DMS 273 (cell line): ENCODE measurements around the gene TADA2B.
A peak's percentile ranks its signal among the peaks of the same experiment; 100 is the strongest.

Experiments
- DNase-seq: peaks from one replicate; lab custom pipeline; 2025; ENCODE audit not compliant: unreplicated experiment; lab: John Stamatoyannopoulos, UW

Gene TADA2B, protein sequence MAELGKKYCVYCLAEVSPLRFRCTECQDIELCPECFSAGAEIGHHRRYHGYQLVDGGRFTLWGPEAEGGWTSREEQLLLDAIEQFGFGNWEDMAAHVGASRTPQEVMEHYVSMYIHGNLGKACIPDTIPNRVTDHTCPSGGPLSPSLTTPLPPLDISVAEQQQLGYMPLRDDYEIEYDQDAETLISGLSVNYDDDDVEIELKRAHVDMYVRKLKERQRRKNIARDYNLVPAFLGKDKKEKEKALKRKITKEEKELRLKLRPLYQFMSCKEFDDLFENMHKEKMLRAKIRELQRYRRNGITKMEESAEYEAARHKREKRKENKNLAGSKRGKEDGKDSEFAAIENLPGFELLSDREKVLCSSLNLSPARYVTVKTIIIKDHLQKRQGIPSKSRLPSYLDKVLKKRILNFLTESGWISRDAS

DNA sequence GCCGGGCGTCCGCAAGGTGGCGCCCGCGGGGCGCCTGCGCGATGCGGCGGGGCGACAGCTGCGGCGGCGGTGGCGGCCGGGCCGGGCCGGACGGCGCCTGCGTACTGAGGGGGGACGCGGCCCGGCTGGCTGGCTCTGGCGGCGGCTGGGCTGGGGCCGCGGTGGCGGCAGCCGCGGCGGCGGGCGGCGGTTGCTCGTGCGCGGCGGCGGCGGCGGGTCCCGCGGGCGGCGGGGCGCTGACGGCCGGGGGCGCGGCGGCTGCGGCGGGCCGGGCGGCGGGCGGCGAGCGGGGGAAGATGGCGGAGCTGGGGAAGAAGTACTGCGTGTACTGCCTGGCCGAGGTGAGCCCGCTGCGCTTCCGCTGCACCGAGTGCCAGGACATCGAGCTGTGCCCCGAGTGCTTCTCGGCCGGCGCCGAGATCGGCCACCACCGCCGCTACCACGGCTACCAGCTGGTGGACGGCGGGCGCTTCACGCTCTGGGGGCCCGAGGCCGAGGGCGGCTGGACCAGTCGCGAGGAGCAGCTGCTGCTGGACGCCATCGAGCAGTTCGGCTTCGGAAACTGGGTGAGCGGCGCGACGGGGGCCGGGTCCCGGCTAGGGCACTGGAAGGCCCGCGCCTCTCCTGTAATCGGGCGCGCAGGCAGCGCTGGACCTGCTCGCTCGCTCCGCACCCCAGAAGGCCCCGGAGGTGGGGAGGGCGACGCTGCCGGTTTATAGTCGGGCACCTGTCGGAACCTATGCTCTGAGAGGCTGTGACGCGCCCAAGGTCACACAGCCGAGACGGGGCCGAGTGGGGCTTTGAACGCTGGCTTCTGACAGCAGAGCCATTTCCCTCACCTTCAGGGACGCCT is at the start of gene TADA2B:
Gene TADA2B (plus strand): TSS at position 89 of the 853 bp plus-strand sequence. CDS start 208 bp downstream, at position 297.
- peak; percentile 56 for DNase-seq

DNA sequence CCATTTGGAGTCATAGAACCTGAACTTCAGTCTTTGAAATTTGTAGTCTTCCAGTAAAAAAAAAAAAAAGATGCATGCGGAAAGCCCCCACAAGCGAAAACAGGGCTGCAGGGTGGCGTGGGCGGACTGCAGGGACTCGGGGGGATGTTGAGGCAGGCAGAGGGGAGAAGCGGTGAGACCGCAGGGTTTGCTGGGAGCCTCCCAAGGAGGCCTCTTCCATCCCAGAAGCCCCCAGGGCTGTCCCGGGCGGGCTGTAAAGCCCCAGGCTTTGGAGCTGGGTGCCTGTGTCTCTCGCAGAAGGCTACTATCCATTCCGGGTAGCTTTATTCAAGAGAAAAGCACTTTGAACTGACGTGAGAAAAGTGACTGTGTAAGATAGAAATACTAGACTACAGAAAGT is 46.7 kb upstream of the TADA2B start:
- no peak for DNase-seq

DNA sequence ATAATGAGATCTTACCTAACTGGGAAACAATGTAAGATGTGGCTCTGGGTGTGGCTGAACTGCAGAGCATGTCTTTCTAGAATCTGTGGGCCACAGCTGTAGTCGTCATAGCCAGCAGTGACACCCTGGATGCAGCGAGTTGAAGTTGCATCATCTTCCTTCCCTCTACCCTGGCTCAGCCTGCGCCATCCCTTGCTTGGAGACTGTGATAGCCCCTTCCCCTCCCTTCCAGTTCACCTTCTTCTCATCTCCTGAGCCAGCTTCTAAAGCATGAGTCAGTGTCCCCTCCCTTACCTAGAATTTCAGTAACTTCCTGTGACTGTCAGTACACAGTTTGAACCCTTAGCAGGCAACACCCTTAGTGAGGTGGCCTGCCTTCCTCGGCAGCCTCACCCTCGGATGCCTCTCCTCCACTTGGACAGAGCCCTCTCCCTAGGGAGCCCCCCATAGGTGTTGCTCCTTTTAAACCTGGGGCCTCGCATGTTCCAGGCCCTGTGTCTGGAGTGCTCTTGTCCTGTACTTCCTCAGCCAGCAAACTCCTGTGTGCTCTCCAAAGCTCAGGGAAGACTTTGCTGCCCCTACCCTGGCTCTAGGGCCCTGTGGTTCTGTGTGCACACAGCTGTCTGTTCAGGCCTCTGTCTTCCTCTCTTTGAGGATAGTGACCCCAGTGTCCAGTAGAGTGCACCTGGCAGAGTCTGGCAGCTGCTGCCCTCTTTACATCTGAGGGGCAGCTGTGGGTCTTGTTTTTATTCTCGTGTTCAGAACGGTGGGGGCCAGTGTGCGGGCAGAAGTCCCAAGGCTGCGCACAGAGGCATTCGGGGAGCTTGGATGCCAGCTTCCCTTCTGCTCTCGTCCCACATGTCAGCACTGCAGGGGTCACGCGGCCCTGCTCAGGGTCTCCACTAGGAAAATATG is 43.7 kb upstream of the TADA2B start:
- DNase-seq, result no peak

DNA sequence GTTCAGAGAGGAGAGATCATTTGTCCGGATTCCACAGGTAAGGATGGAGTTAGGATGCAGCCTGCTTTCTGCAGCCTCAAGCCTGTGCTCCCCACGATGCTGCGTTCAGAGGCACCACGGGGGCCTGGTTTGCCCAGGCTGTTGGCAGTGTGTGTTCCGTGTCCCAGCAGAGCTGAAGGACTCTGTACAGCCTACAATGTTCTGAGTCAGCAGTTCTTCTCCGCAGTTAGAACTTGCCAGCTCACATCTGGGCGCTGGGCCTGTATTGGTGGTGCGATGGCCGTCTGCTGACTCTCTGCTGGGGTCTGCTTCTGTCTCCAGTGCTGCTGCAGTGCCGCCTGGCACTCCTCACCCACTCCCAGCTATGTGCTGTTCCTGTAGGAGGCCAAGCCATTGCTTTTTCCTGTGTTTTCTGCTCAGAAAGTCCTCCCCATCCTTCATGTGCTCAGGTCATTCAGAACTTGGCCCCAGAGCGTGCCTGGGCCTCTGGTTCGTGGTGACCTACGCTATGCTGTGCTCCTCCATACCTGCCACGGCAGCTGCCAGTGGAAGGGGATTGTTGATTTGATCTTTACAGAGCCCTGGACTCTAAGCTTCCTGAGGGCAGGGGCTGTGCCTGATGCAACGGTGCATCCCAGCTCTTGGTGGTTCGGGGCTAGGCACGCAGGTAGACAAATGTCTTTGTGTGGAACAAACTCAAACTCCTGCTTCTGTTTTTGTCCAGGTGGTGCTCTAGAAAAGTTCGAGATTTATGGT is 42.6 kb upstream of the TADA2B start:
- DNase-seq, result no peak

DNA sequence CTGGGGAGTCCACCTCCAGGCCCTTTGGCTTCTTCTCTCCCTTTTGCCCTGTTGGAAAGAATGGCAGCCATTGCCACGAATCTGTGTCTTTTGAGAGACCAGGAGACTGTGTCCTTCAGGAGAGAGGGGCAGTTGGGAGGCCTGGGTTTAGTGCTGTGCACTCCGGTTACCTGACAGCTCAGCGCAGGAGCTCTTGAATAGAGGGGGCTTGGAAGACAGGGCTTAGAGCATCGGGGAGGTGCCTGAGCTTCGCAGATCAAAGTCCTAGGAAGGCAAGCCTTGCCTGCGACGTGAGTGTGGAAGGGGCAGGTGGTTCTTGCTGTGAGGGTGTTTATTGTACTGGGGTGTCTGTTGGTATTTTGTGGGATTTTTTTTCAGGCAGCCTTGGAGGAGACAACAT is 41.9 kb upstream of the TADA2B start:
- no peak for DNase-seq

DNA sequence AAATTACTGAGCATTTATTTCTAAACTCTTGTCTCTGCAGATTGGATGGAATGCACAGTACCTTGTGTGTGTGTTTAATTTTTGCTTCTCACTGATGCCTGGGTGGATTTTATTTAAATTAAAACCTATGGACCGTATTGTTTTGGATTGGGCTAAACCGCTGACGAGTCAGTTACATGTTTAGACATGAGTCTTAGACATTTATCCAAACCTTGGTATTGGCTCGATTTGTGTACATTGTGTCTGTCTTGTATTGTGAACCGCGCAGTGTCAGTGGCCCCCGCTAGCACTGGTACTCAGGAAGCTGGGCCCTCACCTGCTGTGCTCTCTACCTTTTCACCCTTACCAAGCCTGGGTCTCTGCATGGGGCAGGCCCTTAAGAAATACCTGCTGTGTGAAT is 40.8 kb upstream of the TADA2B start:
- no peak for DNase-seq

DNA sequence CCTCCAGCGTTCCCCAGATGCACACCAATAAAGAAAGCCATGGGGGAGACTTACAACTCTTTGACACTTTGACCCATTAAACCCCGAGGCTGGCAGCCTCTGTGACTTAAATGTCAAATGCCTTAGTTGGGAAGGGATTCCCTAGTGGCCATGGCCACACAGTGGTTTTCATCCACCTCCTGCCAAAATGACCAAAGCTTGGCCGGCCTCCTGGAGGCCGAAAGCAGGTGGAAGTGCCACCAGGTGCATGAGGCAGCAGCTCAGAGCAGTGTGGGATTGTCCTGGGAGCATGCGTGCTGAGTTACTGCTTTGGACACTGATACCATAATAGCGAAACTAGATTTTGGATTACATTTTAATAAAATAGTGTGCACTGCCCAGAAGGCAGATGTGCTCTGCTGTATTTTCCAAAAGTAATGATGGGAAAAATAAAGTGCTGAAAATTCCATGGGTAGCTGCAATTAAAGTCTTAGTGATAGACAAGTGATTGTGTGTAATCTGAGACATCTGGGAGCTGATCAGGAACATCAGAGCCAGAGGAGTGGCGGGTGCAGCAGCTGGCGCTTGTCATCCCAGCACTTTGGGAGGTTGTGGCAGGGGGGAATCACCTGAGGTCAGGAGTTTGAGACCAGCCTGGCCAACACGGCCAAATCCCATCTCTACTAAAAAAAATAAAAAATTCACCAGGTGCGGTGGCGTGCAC is 39.8 kb upstream of the TADA2B start:
- DNase-seq, result no peak

DNA sequence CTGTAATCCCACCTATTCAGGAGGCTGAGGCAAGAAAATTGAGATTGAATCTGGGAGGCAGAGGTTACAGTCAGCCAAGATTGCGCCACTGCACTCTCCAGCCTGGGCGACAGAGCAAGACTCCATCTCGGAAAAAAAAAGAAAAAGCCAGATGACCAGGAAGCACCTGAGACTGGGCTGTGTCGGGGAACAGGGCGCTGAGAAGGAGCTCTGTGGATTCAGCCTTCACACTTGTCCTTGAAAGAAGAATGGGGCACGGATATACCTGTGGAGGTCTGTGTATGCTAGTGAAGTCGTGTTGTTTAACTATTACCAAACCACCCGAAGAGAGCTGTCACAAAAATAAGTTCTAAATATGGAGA is 39.3 kb upstream of the TADA2B start:
- DNase-seq, result no peak

DNA sequence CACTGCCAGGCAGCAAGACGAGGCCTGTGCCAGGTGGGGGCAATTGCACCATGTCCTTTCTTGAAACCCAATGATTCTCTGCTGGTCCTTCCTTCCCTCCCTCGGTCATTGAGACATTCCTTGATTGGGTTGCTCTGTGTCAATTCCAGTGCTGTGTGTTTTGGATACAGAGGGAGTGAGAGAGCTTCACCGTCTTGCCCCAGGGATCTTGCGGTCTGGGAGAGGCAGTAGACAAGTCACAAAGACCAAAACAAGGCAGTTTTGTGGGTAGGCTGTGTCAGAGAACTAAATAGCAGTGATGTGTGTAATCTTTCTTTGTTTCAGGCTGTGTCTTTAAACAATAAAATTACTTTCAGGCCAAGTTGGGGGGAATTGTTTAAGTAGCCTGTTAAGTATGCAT is 38.8 kb upstream of the TADA2B start:
- DNase-seq, result no peak

DNA sequence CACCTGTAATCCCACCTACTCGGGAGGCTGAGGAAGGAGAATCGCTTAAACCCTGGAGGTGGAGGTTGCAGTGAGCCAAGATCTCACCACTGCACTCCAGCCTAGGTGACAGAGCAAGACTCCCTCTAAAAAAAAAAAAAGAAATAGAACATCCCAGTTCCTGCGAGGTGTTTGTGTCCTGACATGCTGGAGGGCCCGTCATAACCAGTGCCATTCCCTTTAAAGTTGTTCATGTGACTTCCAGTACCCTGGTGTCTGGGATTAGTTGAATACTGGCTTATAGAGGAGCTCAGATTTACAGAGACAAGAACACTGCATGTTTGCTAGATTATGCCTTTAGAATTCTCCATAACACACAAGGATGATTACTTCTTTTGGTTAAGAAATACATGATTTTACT is 37.6 kb upstream of the TADA2B start:
- DNase-seq, result no peak

DNA sequence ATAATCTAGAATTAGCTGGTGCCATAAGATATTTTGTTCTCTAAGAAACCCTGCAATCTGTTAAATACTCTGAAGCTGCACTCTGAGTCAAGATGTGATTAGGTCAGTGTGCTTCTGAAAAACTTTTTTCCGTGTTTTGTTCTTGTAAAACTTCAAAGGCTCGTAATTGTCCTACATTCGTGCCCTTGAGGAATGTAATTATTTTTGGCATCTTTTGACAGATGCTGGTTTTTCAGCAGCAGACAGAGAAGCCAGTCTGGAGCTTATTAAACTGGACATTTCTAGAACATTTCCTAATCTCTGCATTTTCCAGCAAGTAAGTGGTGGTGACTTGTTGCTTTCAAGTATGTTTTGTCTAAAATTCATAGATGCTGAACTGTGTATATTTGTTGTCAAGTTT is 36.8 kb upstream of the TADA2B start:
- DNase-seq, result no peak

DNA sequence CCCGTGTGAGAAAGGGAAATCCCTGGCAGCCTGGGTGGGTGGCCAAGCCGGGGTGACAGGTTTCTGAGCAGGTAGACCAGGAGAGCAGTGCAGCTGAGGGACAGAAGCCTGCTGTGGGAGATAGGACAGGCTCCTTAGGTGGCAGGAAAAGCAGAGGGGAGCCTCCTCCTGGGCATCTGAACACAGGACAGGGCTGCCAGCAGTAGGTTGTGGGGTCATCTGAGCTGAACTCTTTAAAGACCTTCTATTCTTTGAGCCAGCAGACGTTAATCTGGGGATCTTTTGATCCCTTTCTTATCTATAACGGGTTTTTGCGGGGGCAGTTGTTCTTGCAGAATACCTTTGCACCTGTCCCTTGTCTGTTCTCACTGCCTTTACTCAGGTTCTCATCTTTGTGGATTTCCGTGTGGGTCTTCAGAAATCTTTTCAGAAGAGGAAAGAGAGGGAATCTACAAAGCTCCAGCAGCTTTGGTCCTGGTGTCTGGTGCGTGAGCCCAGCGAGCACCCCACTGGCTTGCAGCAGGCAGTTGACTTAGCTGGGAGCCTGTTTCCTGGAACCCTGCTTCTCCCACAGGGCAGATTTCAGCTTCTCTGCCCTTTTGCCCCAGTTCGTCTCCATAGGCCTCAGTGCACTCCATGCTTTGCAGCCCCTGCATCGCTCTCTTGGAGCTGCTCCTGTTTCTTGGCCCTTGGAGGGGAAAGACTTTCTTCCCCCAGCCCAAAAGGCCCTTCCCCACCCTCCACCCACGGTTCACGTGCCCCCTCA is 35.8 kb upstream of the TADA2B start:
- no peak for DNase-seq

DNA sequence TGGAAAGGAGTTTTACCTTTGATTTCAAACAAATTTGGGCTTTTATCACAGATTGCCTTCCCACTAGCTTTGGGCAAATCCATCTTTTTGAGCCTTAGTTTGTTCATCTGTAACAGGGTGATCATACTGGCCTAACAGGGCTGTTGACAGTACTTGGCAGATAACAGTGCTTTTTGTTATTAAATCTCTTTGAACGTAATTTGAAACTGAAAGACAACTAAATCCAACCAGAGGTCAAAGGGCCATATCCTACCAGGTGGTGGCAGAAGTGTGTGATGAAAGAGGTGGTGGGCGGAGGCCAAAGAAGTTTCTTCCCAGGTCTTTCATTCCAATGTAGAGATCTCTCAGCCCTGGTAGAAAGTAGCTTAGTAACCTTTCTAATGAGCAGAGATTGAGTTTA is 35.2 kb upstream of the TADA2B start:
- DNase-seq, result no peak

DNA sequence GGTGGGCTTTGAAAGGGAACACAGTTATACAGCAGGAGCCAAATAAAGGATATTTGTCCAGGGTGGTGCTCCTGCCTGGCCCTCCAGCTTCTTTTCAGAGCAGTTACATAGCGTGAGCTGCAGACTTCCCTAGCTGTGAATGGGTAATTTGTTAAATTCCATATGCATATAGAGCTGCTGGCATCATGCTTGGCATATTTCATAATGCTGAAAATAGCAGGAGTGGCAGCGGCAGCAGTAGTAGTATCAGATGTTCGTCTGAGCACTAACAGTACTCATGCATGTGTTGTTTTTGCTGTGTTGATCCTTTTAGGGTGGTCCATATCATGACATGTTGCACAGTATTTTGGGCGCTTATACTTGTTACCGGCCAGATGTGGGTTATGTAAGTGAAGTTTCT is 33.6 kb upstream of the TADA2B start:
- DNase-seq, result no peak

DNA sequence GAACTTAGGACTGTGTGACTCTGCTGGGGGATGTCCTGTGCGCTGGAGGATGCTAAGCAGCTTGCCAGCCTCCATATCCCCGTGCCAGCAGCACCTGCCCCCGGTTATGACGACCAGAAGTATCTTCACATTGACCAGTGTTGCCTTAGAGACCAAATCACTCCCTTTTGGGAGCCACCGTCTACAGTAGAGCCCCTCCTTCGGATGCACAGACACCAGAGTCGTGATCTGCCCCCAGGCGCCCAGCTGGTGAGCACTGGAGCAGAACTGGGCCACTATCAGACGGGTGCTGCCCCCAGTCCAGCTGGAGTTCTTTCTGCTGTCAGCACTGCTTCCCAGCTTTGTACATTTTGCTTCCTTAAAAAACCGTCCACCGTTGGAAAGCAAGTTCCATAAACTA is 30.0 kb upstream of the TADA2B start:
- DNase-seq, result no peak

DNA sequence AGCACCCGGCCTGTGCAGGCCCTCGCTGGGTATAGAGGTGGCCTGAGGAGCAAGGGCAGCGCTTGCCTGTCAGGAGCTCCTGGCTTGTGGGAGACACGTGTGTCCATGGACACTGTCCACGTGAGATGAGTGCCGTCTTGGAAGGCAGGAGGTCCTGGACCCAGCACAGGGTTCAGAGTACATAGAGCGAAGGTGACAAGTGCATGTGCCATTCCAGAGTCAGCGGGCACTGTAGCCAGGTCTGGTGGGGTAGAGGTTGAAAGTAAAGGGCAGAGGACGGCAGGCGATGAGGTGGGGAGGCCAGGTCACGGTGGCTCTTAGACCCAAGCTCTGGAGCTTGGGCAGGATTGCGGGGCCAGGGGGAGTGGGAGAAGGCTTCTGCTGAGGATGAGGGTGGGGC is 28.4 kb upstream of the TADA2B start:
- DNase-seq, result no peak

DNA sequence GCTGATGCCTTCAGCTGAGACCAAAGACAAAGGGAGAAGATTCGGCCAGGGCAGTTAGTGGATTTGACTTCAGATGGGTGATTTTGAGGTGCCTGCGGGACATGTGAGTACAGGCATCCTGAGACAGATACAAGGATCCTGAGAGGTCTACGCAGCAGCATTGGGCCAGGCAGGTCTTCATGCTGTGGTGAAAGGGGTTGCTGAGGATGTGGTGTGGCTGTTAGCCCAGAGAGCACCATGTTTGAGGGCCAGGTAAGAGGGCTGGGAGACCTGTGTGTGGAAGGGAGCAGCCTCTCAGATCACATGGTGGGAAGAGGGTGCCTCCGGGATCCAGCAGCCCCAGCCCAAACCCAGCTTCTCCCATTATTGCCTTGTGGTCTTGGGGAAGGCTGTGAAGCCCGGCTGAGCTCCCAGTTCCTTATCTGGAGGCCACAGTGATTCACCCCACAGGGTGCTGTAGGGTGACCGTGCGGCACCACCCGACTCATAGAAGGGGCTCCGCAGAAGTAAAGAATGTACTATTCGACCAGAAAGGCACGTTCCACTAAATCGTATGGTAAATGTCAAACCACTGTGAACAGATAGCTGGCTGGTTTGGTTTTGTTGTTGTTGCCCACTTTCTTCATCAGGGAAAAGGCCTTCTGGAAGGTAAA is 27.7 kb upstream of the TADA2B start:
- DNase-seq, result no peak

DNA sequence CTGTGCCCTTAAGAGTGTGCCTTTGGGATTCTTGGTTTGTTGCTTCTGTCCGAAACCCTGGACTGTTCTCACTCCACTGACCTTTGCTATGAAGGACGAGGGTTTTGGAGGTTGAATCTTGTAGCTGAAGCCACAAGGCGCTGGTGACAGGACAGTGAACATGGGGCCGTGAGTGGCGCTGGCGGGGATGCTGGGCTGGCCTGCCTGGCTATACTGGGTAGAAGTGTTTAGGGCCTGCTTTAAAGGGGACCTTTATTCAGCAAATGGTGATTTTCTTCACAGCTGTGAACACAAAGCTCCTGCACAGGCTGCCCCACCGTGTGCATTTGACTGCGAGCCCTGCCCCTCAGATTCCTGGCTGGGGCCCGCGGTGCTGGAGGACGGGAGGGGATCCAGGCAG is 27.1 kb upstream of the TADA2B start:
- no peak for DNase-seq

DNA sequence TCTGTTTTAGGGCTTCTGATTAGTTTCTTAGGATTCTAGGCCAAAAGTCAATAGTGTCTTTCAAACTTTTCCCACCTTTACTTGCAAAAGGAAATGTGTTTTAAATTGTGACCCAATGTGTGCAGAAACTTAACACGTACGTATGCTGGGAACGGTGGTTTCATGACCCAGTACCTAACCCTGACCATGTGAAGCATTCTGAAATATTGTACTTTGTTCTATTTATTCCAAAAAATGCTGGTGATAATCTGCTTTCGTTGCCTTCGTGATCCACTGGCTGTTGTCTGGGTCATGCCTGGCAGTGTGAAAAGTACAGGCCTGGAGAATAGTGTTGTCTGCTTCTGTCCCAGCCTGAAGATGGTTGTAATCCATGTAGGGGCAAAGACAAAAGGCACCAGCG is 26.7 kb upstream of the TADA2B start:
- DNase-seq, result no peak
